B cell (primary cell): ENCODE data around the gene KPNA4.

ENCODE experiments used
- EZH2 ChIP-seq: IDR thresholded peaks from 2 replicates; pipeline ENCODE4 v1.6.1; 2012; ENCODE audit warnings: borderline replicate concordance, low read depth, mild to moderate bottlenecking, moderate library complexity, low read length; ENCODE audit not compliant: insufficient read depth, poor library complexity, severe bottlenecking
- TF ChIP-seq, protein P1 (sequence below): fragments of 200-600 bp; IDR thresholded peaks from one replicate; pipeline ENCODE4 v1.8.0; 2022; ENCODE audit warnings: antibody characterized with exemption, mild to moderate bottlenecking

DNA sequence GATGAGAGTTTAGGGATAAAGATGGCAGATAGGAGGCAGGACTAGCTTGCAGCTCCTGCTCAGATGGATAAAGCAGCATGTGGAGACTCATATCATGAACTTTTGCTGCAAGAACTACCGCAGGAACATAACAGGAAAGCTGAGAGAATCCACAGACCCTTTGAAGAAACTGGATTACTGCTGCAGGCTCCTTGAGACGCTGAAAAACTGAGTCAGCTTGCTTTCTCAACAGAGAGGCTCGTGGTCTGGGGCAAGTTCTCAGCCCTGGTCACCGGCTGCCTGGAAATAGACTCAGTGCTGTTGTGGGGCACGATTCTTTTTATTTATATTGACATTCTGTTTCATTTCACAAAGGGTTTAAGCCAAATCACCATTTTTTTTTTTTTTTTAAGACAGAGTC is 87.0 kb downstream of the KPNA4 start:
- TF ChIP-seq, protein P1, sequence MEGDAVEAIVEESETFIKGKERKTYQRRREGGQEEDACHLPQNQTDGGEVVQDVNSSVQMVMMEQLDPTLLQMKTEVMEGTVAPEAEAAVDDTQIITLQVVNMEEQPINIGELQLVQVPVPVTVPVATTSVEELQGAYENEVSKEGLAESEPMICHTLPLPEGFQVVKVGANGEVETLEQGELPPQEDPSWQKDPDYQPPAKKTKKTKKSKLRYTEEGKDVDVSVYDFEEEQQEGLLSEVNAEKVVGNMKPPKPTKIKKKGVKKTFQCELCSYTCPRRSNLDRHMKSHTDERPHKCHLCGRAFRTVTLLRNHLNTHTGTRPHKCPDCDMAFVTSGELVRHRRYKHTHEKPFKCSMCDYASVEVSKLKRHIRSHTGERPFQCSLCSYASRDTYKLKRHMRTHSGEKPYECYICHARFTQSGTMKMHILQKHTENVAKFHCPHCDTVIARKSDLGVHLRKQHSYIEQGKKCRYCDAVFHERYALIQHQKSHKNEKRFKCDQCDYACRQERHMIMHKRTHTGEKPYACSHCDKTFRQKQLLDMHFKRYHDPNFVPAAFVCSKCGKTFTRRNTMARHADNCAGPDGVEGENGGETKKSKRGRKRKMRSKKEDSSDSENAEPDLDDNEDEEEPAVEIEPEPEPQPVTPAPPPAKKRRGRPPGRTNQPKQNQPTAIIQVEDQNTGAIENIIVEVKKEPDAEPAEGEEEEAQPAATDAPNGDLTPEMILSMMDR, result no peak
- TF ChIP-seq EZH2, result no peak
